ENCODE data around the gene MRFAP1L1. TPM values are rescaled to one million over a fixed set of nuclear protein-coding genes. Genes with fewer than 3 reads are reported as not detected.

MRFAP1L1 gene
- total and polyA plus RNA-seq, 9 of the 15 experiments (the other 6 are each of a cell fraction or from before 2014, with no cell fraction given), result 37.6 to 111 (median 83.8) TPM

GRCh38 chr4:6660430-6660829 lies 49.2 kb downstream of the MRFAP1L1 start (continued):
- TF ChIP-seq RFX1 (IDR thresholded peaks at IDR 0.05) (no peak), CBFA2T2 (conservative IDR thresholded peaks at IDR 0.05) (no peak), MXI1 (IDR thresholded peaks at IDR 0.05; ENCODE audit: low read depth, low read length) (no peak), MCM5 (IDR thresholded peaks at IDR 0.05; ENCODE audit: low read depth) (no peak), ZNF512 (tag; IDR thresholded peaks at IDR 0.05) (peak; percentile 85), NR4A1 (CRISPR knock-in tag; IDR thresholded peaks at IDR 0.05) (no peak), NR4A1 (tag; IDR thresholded peaks at IDR 0.05) (no peak), DMBX1 (CRISPR knock-in tag; IDR thresholded peaks at IDR 0.05; ENCODE audit: borderline replicate concordance) (no peak), ARHGAP35 (IDR thresholded peaks at IDR 0.05; ENCODE audit: partially characterized antibody) (no peak), NCOA4 (IDR thresholded peaks at IDR 0.05; ENCODE audit: partially characterized antibody) (no peak), ZNF263 (CRISPR knock-in tag; IDR thresholded peaks at IDR 0.05; ENCODE audit: borderline replicate concordance) (peak; percentile 93), ZNF584 (CRISPR knock-in tag; IDR thresholded peaks at IDR 0.05; ENCODE audit: low read depth) (no peak), NR2C2 (CRISPR knock-in tag; IDR thresholded peaks at IDR 0.05) (no peak), NR2C2 (tag; IDR thresholded peaks at IDR 0.05) (no peak), THAP7 (CRISPR knock-in tag; IDR thresholded peaks at IDR 0.05) (no peak), KDM1A (IDR thresholded peaks at IDR 0.05) (peak in 1 of 2 experiments; percentile 21; a peak in 1 of 4 replicates), MIER1 (IDR thresholded peaks at IDR 0.05; ENCODE audit: low read depth) (no peak), HDAC1 (IDR thresholded peaks at IDR 0.05) (0 out of 4 replicates have a peak, but pooled peaks of 1 of the 2 experiments have one; percentile 42), E2F6 (IDR thresholded peaks at IDR 0.05; ENCODE audit: borderline replicate concordance in 1 of 2, extremely low read depth in 1 of 2, insufficient read depth in 1 of 2, insufficient read length in 1 of 2, low read depth in 1 of 2, low read length in 1 of 2, poor library complexity in 1 of 2, severe bottlenecking in 1 of 2) (no peak), PPARD (CRISPR knock-in tag; IDR thresholded peaks at IDR 0.05) (no peak), HBP1 (CRISPR knock-in tag; IDR thresholded peaks at IDR 0.05) (peak; percentile 63; the same call in 1 of the 2 replicates), DPF2 (IDR thresholded peaks at IDR 0.05) (no peak), ZNF668 (CRISPR knock-in tag; IDR thresholded peaks at IDR 0.05) (no peak), HNRNPL (IDR thresholded peaks at IDR 0.05; ENCODE audit: low read depth, low read length) (no peak), CREBBP (IDR thresholded peaks at IDR 0.05; ENCODE audit: low read depth, low read length) (no peak), TBP (optimal IDR thresholded peaks at IDR 0.05; ENCODE audit: low read depth, low read length) (no peak), ZNF764 (CRISPR knock-in tag; IDR thresholded peaks at IDR 0.05; ENCODE audit: low read depth) (no peak)
